D721Med (cell line): ENCODE results near the gene VAV1.
"Not testable (repeated sequence)": the region's sequence is repeated elsewhere in the genome, so short reads cannot be mapped to it uniquely, and the experiment has no call there.

Experiments used
- DNase-seq: peaks from one replicate; pipeline ENCODE4 v3.0.0; 2011; ENCODE audit warnings: low spot score; ENCODE audit not compliant: insufficient read length
- FAIRE-seq: peaks from 2 replicates; lab custom pipeline; 2011; peaks lifted over from hg19 to GRCh38; lab: Jason Lieb, UNC
- CTCF ChIP-seq: IDR thresholded peaks from 2 replicates; pipeline ENCODE4 v1.5.1; 2012; ENCODE audit warnings: mild to moderate bottlenecking, control low read depth; ENCODE audit not compliant: insufficient read depth; ENCODE audit errors: missing control alignments

VAV1 gene

GRCh38 chr19:6794686-6795431, 22.4 kb downstream of the VAV1 start:
- TF ChIP-seq CTCF: no peak
- no peak for FAIRE-seq
- no peak for DNase-seq

DNA sequence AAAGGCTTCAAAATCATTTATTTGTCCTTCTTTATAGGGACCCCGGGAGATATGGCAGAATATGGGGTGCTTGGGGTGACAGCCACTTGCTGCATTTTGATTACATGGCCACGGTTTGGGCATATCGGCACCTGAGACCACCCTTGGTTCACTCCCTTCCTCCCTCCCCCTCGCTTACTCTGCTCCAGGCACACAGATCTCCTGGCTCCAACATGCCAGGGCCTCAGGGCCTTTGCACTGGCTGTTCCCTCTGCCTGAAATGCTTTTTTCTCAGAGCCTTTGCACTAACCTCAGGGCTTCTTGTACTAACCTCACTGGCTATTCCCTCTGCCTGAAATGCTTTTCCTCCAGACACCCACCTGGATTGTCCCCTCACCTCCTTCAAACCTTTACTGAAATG, 23.8 kb downstream of the VAV1 start:
- no peak for TF ChIP-seq CTCF
- FAIRE-seq: no peak
- no peak for DNase-seq

DNA sequence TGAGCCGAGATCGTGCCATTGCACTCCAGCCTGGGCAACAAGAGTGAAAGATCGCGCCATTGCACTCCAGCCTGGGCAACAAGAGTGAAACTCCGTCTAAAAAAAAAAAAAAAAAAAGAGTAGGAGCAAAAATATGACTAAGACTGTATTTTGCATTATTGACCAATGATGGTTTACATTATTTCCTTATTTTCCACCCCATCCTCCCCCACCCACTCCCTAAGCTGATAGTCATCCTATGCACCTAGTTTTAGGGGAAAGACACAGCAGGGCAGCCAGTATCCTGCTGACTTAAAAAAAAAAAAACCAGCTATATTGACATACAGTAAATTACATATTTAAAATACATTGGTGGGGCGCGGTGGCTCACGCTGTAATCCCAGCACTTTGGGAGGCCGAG, 25.1 kb downstream of the VAV1 start:
- DNase-seq (no peak), FAIRE-seq (no peak)
- no peak for TF ChIP-seq CTCF

DNA sequence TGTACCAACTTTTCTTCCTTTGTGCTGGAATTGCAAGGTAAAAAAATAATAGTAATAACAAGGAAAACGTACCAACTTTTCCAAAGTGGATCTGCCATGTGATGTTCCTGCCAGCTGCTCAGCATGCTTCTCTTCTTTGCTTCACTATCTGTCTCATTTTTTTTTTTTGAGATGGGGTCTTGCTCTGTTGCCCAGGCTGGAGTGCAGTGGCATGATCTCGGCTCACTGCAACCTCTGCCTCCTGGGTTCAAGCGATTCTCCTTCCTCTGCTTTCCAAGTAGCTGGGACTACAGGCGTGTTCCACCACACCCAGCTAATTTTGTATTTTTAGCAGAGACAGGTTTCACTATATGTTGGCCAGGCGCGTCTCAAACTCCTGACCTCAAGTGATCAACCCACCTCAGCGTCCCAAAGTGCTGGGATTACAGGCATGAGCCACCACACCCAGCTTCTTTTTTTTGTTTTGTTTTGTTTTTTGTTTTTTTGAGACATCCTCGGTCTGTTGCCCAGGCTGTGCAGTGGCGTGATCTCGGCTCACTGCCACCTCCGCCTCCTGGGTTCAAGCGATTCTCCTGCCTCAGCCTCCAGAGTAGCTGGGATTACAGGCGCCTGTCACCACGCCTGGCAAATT, 27.8 kb downstream of the VAV1 start:
- FAIRE-seq, DNase-seq: not testable (repeated sequence)

DNA sequence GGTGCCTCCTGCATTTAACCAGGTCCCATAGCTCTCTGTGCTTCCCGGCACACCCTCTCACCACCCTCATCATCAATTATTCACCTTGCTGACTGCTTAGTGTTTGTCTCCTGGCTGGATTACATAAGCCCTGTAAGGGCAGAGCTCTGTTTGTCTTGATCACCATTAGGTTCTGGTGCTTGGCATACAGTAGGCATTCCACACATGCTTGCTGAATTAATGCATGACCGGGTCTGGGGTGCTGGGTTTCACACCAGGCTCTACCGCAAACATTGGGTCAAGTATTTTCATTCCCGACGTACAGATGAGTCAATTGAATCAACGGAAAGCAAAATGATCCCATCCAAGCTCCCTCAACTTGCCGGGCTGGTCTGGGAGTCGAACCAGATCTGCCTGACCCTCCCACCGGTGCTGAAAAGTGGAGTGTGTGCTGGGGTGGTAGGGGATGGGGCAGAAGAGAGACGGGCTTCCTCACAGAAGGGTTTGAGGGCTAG, 28.5 kb downstream of the VAV1 start:
- no peak for DNase-seq
- TF ChIP-seq CTCF: no peak
- no peak for FAIRE-seq

- FAIRE-seq: no peak
- DNase-seq: no peak
- no peak for TF ChIP-seq CTCF
Observed at GRCh38 chr19:6801485-6802086, 29.1 kb downstream of the VAV1 start.

- no peak for TF ChIP-seq CTCF
- FAIRE-seq (no peak), DNase-seq (no peak)
Observed at GRCh38 chr19:6802336-6803035, 30.0 kb downstream of the VAV1 start.
